ENCODE data around the gene PAX3. TPM values are rescaled to one million over a fixed set of nuclear protein-coding genes. Genes with fewer than 3 reads are reported as not detected.

Gene PAX3
- total RNA-seq, 4 donors from 2014 or later: 2.7 to 7.0 (median 5.2) TPM

DNA sequence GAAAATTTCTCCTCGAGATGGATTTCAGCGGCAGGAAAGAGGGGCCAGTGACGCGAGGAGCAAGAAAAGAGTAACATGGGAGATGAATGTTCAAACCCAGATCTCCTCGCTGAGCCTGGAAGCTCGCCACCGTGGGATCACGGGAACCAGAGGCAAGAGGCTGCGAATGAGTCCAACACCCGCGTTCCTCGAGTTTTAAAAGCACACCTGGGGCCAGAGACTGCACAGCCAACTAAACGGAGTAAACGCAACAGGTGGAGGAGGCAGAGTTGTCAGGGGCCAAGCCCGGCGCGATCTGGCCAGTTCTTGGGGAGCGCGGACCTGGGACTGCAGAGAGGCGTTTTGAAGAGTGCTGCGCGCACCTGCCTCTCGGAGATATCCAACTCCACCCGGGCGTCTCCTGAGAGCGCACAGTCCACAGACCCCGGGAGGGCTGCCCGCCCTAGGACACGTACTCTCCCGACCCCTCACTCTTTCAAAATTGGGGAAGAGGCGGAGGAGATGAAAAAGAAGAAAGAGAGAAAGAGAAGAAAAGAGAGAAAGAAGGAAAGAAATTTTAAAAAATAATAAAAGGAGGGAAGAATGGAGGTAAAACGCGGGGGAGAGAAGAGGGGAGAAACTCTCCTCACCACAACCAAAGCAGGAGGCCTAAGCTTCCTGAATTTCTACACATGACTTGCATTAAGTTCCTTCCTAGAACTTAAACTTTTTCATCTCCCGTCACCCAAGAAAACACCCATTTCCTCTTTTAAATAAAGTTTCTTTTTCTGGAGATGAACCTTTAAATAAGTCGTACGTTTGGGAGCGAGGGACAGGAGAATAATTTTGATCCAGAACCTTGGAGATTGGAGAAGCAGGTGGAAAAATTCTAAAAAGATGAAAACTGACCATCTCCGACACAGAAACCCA, 5.3 kb upstream of the PAX3 start:
- 11 to 16% methylated on average over 38 of the region's 38 CpGs for WGBS, 2 donors
- TF ChIP-seq POLR2A (IDR thresholded peaks at IDR 0.05) (no peak), CTCF (IDR thresholded peaks at IDR 0.05) (no peak)
- peak in 1 of 2 donors; percentile 61 for DNase-seq (ENCODE audit: low spot score in 2 of 2)
- intact Hi-C loops (cut with DNase I; ENCODE audit: low total_unique reads): no loop called here
- no peak overlapping the region for H3K4me3 ChIP-seq (ENCODE audit: low read depth, poor library complexity, severe bottlenecking)

DNA sequence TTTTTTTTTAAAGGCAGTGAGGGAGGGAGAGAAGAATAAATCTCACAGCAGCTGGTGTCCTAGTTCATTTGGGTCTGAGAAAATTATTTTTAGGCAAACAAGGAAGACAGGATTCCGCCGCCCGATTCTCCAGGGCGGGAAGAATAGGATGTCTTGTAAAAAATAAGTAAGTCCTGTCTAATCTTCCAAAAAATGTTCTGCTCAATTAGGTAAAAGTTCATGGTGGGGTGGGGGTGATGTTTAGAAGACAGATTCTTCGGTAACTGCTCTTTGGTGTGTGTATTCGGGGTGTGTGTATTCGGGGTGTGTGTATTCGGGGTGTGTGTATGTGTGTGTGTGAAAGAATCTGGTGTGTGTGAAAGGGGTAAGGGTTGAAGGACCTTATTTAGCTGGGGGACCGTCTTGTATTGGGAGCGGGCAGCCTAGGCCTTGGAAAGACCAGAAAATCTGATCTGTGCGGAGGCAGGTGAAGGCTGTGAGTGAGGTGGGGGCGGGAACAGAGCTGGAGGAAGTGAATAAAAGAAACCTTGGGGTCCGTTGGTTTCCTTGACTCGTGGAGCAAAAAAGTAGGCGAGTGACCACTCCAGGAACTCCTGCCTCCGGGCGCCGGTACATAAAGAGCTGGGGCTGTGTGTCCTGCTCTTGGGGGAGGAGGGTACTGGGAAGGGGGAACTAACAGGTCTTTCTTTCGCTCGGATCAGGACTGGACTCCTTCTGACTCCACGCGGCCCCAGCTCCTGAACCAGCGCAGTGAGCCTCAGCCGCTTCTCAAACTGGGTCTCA, 4.4 kb upstream of the PAX3 start:
- WGBS, 2 donors: 23 to 24% methylated on average over 24 of the region's 24 CpGs
- TF ChIP-seq CTCF (IDR thresholded peaks at IDR 0.05) (no peak), POLR2A (IDR thresholded peaks at IDR 0.05) (no peak)
- intact Hi-C loops (cut with DNase I; ENCODE audit: low total_unique reads): no loop called here
- peak in 1 of 2 donors; percentile 74 for DNase-seq (ENCODE audit: low spot score in 2 of 2)
- no peak overlapping the region for H3K4me3 ChIP-seq (ENCODE audit: low read depth, poor library complexity, severe bottlenecking)

DNA sequence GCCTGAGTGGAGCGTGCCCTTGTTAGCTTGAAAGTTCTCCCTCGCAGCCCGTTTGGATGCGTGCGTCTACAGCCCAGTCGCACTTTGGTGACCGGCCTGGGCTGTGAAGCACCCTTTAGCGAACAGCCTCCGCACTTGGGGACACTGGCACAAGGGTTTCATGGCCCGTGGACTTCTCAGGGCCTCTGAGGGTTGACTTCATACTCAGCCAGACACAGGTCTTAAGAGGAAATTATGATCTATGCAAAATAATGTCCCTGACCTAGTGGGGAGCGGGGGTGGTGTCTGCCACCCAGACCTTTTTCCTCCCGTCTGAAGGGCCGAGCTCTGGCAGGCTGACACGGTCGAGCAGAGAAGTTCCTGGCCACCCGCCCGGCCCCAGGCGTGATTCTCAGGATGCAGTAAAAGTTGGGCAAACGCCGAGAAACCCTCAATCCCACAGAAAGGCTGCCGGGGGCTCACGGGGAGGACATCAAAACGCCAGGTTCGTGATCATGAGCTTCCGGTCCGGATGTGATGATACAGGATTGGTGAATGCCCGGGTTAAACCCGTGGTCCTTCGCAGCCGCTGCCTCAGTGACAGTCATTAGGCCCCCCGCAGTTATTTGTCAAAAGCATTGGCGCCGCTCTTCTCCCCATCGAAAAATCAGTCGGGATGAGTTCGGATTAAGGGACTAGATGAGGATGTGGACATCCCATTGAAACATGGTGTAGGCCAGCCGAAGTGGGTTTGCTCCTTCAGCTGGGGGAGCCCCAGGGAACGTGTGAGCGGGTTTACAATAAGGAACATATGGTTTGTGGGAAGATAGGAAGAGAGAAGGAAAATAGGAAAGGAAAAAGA, 3.6 kb upstream of the PAX3 start:
- WGBS, 2 donors: 12 to 16% methylated on average over 37 to 39 of the region's 39 CpGs
- intact Hi-C loops (cut with DNase I; ENCODE audit: low total_unique reads): no loop called here
- H3K4me3 ChIP-seq (ENCODE audit: low read depth, poor library complexity, severe bottlenecking): no peak overlapping the region
- DNase-seq (ENCODE audit: low spot score in 2 of 2): no peak
- no peak for TF ChIP-seq CTCF (IDR thresholded peaks at IDR 0.05)
- TF ChIP-seq POLR2A (IDR thresholded peaks at IDR 0.05): no peak

DNA sequence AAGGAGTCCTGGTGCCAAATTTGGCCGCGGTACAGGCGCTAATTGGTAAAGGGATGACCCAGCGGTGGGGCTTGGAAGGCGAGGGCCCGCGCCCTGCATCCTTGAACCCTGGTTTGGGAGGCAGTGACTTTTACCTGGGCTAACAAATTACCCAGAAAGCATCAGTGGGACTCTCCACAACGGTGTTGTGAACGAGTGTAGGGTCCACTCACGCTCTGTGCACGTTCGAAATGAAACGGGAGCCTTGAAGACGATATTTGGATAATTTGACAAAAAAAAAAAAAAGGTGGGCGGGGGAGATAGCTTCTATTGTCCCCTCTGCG, 3.0 kb upstream of the PAX3 start:
- 8 to 13% methylated on average over 16 of the region's 16 CpGs for WGBS, 2 donors
- no peak overlapping the region for H3K4me3 ChIP-seq (ENCODE audit: low read depth, poor library complexity, severe bottlenecking)
- intact Hi-C loops (cut with DNase I; ENCODE audit: low total_unique reads): no loop called here
- DNase-seq (ENCODE audit: low spot score in 2 of 2): no peak
- no peak for TF ChIP-seq POLR2A (IDR thresholded peaks at IDR 0.05)
- TF ChIP-seq CTCF (IDR thresholded peaks at IDR 0.05): no peak

DNA sequence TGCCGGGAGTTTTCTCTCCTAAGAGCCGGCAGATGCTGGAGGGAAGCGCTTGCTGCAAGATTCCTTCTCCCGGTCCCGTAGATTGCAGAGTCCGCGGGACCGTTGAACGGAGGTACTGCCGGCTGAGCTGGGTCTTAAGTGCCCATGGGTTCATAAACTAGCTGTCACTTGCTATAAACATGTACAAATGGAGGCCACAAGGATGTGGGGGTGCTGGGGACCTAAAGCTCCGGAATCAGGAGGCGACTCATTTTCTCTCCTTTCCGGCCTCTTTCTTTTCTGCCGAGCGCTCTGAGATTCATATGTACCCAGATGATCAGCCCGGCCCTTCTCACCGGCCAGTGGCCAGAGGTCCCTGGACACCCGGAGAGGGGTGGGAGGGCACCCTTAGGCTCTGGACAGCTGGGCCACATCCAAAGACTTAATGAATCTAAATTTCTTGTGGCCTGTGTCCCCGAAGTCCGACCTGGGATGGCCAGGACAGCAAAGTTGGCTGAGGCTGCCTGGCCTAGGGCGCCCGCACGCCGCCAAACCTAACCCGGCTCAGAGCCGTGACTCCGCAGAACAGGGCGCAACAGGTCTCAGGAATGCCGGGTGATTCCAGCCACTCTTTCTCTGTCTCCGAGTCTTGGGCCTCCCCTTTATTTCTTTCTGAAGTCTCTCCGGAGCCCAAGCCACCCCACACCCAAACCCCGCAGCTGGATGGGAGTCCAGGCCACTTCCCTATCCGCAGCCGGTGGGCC, 2.4 kb upstream of the PAX3 start:
- DNase-seq (ENCODE audit: low spot score in 2 of 2): peak in 1 of 2 donors; percentile 85
- intact Hi-C loops (cut with DNase I; ENCODE audit: low total_unique reads): no loop called here
- TF ChIP-seq POLR2A (IDR thresholded peaks at IDR 0.05): no peak
- TF ChIP-seq CTCF (IDR thresholded peaks at IDR 0.05): no peak
- H3K4me3 ChIP-seq (ENCODE audit: low read depth, poor library complexity, severe bottlenecking): no peak overlapping the region
- WGBS, 2 donors: 6 to 7% methylated on average over 32 of the region's 34 CpGs

Data from lower leg skin (tissue), 4 donors.